GM21381 (cell line): Measurements from ENCODE around the gene SPATA13.
A peak's percentile ranks its signal among the peaks of the same experiment; 100 is the strongest.
"Not testable (repeated sequence)": the region's sequence is repeated elsewhere in the genome, so short reads cannot be mapped to it uniquely, and the experiment has no call there.

Experiments
- ATAC-seq: cut with Tn5 transposase; IDR thresholded peaks from one replicate; pipeline ENCODE4 v1.9.1; 2021; ENCODE audit warnings: mild to moderate bottlenecking, moderate library complexity; ENCODE audit not compliant: unreplicated experiment

Gene SPATA13

DNA sequence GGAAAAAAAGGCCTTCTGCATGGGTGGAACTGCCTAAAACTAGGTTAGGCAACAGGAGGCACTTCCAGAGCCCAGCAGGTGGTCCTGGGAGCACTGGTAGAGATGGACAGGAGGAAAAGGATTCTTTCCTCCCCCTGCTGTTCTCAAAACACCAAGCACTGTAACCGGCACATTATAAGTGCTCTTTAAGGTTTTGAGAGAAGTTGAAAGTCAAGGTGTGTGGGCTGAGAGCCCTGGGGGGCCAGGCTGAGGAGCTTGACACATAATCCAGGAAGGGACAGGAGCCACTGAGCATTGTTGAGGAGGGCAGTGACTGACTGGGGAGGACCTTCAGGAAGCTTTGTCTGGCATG lies 32.3 kb downstream of the SPATA13 start:
- ATAC-seq = no peak

DNA sequence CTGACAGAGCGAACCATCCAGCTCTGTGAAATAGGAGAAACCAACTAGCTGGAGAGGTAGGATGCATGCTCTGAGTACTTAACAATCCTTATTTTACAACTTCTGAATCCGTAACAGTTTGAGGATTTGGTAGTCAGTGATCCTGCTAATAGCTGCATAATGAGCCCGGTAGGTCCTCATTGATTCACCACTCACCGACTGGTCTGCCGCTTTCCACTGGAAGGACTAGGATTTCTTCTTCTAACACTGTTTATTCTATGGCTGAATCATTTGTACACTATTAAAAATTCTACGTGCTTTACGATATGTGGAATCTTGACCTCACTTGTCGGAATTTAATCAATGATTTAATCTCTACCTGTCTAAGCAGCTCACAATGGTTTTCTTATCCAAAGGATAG lies 33.9 kb downstream of the SPATA13 start:
- no peak for ATAC-seq

DNA sequence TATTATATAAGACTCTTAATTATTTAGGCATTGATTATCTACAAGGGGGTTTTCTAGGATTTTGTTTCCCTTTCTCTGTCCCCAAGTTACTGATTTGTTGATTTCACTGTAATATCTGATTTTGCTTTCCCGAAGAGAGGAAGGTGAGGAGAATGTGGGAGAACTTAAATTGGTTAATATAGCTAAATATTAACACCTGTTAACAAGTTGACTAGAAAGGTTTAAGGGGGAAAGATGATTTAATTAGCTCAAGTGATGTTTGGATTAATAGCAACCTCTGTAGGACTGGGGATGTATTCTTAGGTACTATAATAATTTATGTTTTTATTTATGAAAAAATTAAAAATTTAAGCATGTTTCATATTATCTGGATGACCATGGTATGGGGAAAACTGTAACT lies 35.1 kb downstream of the SPATA13 start:
- no peak for ATAC-seq

DNA sequence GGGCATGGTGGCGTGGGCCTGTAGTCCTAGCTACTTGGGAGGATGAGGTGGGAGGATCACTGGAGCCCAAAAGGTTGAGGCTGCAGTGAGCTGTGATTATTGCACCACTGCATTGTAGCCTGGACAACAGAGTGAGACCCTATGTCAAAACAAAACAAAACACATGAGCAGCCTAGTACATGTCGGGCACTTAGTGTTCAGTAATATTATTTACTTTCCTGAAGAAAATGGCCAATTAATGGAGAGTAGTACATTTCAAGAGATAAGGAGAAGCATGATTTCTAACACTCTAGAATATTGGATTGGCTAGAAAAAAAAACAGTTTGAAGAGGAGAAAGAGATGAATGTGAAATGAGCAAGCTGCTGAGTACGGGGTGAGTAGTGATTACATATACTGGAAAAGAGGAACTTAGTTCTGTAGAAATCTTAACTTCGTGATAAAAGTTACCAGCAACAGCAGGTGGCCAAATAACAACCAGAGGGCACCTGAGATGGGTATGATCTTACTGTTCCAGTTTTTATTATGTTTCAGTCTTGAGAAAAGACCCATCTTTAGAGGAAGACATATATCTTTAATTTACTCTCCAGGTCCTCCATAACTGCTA lies 36.2 kb downstream of the SPATA13 start:
- ATAC-seq = no peak

DNA sequence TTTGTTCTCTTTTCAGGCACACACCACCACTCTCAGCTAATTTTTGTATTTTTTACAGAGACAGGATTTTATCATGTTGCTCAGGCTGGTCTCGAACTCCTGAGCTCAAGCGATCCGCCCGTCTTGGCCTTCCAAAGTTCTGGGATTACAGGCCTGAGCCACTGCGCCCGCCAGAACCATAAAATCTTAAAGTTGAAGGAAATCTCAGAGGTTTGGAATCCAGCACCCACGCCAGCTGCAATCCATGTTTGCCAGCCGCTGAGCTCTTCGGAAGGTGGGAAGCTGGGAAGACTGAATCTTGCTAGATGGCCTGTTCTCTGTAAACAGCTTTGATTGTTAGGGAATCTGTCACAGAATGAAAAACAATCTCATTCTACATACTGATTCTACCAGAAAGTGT lies 38.5 kb downstream of the SPATA13 start:
- no peak for ATAC-seq

DNA sequence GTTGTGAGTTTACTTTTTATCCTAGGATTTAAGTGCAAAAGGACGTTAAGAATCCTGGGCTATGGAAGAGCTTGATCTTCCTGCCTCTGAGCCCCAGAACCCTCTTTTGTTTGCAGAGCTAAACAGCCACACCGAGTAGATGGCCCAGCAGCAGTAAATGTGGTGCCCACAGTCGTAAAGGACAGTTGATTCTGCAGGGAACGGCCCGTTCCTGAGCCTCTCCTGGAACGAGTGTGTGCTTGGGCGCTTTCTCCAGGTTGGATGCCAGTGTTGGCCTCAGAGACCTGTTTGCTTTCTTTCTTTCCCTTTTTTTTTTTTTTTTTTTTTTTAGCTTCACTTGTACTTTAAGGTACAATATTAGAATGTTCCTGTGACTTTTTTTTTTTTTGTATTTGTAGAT lies 41.7 kb downstream of the SPATA13 start:
- no peak for ATAC-seq

DNA sequence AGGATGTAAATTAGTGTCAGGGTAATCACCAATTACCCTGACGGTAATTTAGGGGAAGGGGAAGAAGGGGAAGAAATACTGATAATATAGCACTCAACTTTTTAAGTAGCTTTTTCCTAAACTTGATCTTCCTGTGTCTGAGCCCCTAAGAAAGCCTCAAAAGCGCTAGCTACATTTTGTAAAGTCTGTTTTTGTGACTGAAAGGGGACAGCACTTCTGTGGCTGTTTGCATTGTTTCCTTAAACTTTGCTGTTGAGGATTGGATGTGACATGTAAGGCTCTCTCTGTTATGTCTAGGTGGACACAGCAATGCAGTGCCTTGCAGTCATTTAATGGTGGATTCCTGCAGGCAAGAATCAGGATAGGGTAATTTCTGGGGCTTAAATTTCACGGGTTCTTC lies 42.8 kb downstream of the SPATA13 start:
- no peak for ATAC-seq

DNA sequence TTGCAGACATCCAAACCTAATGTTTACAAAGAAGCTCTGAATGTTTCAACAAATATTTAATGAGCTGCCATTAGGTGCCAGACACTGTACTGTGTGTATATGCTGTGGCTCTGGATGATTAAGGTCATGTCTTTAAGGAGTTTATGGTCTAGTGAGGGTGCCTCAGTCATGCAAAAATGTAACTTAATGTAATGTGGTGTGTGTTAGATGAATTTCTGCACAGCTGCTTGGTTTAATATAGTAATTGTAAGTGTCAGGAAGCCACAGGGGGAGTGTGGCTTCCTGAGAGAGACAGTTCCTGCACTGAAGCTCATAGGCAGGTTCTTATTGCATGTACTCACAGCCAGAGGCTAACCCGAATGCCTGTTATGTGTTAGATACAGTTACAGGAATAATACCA lies 43.3 kb downstream of the SPATA13 start:
- no peak for ATAC-seq

DNA sequence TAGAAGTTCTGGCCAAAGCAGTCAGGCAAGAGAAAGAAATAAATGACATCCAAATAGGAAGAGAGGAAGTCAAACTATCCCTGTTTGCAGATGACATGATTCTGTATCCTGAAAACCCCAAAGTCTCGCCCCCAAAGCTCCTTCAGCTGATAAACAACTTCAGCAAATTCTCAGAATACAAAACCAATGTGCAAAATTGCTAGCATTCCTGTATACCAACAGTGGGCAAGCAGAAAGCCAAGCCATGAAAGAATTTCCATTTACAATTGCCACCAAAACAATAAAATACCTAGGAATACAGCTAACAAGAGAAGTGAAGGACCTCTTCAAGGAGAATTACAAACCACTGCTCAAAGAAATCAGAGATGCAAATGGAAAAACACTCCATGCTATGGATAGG lies 44.6 kb downstream of the SPATA13 start:
- not testable (repeated sequence) for ATAC-seq

DNA sequence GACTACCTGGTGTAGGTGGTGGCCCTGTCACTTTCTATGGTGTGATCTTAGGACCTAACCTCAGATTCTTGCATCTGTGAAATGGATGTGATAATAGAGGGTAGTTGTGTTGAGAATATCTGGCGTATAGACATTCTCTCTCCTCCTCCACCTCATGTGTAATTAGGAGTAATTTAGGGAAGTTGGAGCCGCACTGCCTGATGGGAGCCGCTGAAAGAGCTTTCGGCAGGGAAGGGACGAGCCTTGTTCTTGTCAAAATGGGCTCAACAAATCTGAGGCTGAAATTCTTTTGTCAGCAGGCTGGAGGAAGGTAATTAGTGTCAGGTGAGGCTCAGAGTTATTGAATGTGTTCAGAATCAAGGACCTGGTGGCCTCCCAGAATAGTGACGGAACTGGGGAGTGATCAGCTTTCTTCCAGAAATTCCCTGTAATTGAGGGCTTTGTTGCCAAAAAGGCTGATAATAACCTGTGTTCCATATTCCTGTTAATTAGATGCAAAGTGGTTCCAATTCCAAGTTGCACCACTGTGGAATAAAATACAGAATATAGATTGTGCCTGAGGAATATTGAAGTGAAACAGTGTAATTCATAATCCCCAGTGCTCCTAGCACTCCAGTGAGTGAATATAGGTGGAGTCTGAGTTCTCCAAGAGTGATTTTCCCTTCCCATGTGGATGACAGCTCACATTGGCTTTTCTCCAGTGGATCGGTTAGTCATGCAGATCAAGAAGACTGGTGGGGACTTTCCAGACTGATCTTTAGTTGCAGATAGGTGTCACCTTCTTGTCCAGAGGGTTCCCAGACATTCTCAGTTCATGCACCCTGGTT lies 47.5 kb downstream of the SPATA13 start:
- no peak for ATAC-seq

DNA sequence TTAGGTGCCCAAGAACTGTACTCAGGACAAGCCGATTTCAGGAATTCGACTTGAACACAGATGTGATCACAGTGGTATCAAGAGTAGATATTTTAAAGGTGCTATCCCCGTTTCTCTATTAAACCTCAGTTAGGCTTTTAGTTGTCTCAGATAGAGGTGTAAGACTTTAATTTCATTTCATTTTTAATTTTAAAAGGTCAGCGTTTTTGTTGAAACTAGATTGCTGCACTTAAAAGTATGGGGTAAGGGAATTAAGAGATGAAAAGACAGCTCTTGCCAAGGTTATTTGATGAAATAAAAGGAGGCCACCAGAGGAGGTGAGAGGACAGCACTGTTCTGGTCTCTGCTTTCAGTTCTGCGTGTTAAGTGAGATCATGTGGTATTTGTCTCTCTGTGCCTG lies 48.6 kb downstream of the SPATA13 start:
- ATAC-seq = no peak

DNA sequence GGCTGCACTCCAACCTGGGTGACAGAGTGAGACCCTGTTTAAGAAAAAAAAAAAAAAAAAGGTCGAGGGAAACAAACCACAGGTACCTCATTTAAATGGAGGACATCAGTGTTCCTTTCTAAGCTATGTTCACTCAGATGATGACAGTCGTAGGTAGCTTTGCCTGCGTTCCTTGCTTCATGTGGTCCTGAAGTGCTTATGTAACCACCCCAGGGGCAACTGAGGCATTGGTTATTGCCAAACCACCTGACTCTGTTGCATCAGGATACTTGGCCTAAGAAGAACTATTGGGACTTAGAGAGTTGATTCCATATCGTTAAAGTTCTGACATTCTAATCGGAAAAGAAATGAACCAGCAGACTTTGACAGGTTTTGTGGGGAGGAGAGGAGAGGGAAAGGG lies 51.7 kb downstream of the SPATA13 start:
- ATAC-seq = no peak

DNA sequence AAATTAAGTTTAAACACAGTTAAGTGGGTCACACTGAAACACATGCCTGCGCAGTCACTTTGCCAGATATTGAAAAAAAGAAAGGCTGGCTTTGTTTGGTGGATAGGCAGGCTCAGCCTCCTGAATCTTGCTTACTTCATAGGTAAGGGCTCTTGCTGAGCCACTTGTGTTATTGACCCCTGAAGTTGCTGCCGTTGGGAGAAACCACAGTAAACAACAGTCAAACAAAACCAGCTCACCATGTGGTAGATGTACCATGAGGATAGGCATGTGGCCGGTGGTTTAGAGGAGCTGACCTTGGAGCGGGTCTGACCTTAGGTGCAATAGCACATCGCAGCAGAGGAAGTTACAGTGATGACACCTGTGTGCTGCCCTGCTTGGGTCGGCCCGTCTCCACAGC lies 52.2 kb downstream of the SPATA13 start:
- no peak for ATAC-seq

DNA sequence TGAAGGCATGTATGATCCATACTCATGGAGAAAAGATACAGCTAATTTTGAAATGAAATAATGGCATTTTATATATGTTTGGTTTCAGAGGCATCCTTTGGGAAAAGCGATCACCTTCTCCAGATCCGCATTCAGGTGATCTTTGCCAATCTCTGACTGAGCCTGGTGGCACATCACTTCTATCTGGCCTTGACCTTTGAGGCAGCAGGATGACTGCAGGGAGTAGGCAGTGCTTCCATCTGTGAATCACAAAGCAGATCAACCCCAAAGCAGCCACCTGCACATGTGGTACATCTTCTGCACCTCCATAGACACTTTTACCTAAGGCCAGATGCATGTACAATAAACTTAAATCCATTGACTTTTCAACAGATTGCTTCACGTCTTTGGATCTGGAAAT lies 53.4 kb downstream of the SPATA13 start:
- ATAC-seq = no peak

DNA sequence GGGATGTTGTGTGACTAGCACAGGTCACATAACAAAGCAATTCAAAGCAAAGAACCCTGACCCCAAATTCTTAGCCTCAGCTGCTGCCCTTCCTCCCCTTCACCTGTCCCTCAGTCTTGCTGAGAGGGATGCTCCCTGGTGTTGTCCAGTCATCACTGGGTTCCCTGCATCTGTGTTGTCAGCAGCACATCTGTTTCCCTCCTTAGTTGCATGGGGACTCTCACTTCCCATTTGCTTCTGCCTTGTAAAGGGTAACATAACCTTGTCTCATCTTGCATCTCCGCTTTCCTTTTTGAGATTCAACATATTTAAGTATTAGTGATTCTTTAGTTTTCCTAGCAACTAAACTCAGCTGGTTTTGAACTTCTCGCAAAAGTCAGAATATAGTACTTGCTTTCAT lies 54.0 kb downstream of the SPATA13 start:
- no peak for ATAC-seq

DNA sequence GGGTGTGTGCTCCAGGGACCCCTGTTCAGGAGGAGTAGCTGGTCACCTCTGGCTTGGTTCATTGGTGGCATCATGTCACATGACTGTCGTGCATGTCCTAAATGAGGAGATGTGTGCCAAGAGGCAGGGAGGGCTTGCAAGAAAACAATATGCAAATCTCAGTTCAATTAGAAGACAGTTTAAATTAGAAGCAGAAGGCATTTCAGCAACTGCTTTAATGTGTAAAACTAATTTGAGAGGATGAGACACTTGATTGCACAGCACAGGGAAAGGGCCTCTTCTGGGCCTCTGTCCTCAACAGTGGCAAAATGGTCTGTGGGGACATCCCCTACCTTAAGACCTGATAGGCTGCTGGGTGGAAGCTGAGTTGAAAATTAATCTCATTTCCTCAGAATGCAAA lies 54.6 kb downstream of the SPATA13 start:
- ATAC-seq = peak; percentile 56

DNA sequence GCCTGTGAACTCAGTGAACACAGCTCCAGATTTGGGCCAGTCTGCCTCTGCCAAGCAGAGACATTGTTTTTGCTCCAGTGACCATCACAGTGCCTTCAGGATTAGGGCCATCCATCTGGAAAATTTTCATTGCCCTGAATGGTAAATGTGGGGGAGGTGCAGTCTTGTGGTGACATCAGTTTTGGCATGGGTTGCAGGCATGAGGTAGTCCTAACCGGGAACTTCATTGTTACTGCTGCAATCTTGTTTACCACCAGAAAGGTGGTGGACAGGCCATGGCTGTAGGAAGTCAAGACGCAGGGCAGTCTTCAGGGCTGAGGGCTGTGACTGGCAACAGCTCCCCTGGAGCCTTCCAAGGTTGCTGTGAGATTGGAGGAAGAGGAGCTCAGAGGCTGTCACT lies 55.2 kb downstream of the SPATA13 start:
- ATAC-seq = no peak

DNA sequence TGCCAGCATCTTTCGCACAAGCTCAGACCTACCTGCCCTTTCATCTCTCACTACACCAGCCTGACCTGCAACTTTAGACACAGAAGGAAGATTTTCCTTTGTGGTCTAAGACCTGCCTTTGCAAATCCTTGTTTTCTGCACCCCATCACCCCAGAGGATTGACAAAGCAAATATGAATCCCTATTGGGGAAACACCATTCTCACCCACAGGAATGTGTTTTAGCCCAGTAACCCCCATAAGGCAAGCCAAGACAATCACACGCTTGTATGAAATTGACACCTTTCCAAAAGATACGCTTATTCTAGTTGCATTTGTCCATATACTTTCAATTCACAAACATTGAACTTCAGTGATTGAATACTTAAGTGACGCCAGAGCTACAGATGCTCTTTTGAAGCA lies 55.7 kb downstream of the SPATA13 start:
- ATAC-seq = no peak

DNA sequence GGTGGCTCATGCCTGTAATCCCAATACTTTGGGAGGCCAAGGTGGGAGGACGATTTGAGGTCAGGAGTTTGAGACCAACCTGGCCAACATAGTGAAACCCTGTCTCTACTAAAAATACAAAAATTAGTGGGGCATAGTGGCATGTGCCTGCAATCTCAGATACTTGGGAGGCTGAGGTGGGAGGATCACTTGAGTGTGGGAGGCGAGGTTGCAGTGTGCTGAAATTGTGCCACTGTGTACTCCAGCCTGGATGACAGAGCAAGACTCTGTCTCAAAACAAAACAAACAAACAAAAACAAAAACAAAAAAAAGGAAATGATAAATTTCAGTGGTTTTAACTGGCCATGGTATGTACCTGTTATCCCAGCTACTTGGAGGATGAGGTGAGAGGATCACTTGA lies 56.3 kb downstream of the SPATA13 start:
- ATAC-seq = not testable (repeated sequence)

DNA sequence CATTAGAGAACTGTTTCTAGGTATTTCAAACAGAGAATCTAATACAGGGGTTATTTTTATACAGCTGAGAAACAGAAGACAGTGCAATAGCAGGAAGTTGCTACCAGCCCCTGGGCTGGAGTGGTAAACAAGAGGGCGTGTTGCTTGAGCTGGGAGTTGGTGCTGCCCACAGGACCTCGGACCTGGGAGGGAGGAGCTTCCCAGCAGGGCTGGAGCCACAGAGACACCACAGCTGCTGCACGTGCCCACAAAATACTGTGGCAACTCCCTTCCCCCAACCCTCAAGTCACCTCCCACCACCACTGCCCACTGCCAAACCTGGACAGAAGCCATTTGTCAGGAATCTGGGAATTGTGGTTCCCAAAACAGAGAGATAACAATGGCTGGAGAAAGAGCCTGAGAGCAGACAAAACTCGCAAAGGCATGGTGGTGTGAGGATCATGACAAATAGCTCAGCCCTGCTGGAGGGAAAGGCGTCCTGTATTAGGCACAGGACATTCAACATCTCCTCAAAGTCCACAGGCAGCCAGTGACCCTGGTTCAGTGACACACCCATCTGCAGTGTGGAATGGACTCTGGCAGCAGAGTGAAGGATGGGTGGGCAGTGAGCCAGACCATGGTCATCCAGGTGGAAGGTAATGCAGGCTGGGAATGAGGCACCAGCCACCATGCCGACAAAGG lies 57.2 kb downstream of the SPATA13 start:
- no peak for ATAC-seq

DNA sequence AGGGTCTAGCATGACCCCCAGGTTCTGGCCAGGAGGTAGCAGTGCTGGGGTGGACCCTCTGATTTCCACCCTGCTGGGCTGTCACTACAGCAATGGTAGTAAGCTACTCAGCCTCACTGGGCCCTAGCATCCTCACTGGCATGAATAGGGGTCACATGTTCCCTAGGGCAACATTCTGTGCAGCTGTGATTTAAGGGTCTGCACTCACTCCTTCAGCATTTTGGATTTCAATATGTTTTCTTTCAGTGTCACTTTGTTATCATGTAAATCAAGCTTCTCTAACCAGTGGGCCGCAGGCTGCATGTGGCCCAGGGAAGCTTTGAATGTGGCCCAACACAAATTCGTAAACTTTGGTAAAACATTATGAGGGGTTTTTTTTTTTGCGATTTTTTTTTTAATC lies 57.8 kb downstream of the SPATA13 start:
- ATAC-seq = no peak

DNA sequence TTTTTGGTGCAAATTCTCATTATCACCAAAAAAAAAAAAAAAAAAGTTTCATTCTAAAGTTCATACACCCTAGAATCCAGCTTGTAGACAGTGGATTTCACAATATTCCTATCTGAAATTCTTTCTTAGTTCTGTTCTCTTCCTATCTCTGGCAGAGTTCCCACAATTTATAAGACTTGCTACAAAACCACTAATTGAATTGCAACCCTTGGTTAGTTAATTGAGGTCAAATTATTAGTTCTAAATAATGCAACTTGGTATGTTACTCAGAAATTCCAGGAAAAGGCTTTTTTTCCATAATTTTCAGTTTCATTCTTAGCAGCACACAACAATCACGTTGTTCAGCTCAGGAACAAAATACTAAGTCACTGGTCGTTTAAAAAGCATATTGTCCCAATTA lies 58.5 kb downstream of the SPATA13 start:
- ATAC-seq = no peak
